ACC112 (cell line): ENCODE measurements around the gene IQSEC1.

Source experiments
- H2AFZ ChIP-seq: fragments of 200-600 bp; sonication (generic); one replicate; pipeline ENCODE4 v1.6.0; 2017; ENCODE audit warnings: antibody characterized with exemption, low read length; ENCODE audit not compliant: unreplicated experiment
- H3K27ac ChIP-seq: fragments of 200-600 bp; sonication (generic); 2 replicates; pipeline ENCODE4 v1.5.1; 2014; ENCODE audit warnings: low read depth, mild to moderate bottlenecking, antibody characterized with exemption, low read length, moderate library complexity
- H3K27me3 ChIP-seq: fragments of 200-600 bp; sonication (generic); 2 replicates; pipeline ENCODE4 v1.6.1; 2014; ENCODE audit warnings: mild to moderate bottlenecking, antibody characterized with exemption, low read length, moderate library complexity, mixed read lengths; ENCODE audit not compliant: insufficient read depth
- H3K36me3 ChIP-seq: fragments of 200-600 bp; sonication (generic); 2 replicates; pipeline ENCODE4 v1.6.1; 2016; ENCODE audit warnings: mild to moderate bottlenecking, antibody characterized with exemption, low read length, moderate library complexity, mixed read lengths; ENCODE audit not compliant: insufficient read depth
- H3K4me1 ChIP-seq: fragments of 200-600 bp; sonication (generic); one replicate; pipeline ENCODE4 v1.6.1; 2016; ENCODE audit warnings: low read length, mixed read lengths; ENCODE audit not compliant: insufficient read depth, unreplicated experiment, control insufficient read depth
- H3K4me3 ChIP-seq: fragments of 200-600 bp; sonication (generic); 2 replicates; pipeline ENCODE4 v1.5.1; 2014; ENCODE audit warnings: mild to moderate bottlenecking, low read depth, low read length
- H3K79me2 ChIP-seq: fragments of 200-600 bp; sonication (generic); one replicate; pipeline ENCODE4 v1.6.0; 2016; ENCODE audit warnings: low read length; ENCODE audit not compliant: control insufficient read depth, unreplicated experiment, insufficient read depth

The IQSEC1 gene

GRCh38 chr3:13114811-13115575 is 41.8 kb upstream of the IQSEC1 start:
- no peak overlapping the region for H3K4me3 ChIP-seq
- peaks cover 72% of the 10 kb centered on the region for H3K27me3 ChIP-seq
- no peaks in the 10 kb centered on the region for H3K79me2 ChIP-seq
- no peak overlapping the region for H2AFZ ChIP-seq
- no peaks in the 10 kb centered on the region for H3K4me1 ChIP-seq
- H3K36me3 ChIP-seq: no peaks in the 10 kb centered on the region
- H3K27ac ChIP-seq: no peak overlapping the region

DNA sequence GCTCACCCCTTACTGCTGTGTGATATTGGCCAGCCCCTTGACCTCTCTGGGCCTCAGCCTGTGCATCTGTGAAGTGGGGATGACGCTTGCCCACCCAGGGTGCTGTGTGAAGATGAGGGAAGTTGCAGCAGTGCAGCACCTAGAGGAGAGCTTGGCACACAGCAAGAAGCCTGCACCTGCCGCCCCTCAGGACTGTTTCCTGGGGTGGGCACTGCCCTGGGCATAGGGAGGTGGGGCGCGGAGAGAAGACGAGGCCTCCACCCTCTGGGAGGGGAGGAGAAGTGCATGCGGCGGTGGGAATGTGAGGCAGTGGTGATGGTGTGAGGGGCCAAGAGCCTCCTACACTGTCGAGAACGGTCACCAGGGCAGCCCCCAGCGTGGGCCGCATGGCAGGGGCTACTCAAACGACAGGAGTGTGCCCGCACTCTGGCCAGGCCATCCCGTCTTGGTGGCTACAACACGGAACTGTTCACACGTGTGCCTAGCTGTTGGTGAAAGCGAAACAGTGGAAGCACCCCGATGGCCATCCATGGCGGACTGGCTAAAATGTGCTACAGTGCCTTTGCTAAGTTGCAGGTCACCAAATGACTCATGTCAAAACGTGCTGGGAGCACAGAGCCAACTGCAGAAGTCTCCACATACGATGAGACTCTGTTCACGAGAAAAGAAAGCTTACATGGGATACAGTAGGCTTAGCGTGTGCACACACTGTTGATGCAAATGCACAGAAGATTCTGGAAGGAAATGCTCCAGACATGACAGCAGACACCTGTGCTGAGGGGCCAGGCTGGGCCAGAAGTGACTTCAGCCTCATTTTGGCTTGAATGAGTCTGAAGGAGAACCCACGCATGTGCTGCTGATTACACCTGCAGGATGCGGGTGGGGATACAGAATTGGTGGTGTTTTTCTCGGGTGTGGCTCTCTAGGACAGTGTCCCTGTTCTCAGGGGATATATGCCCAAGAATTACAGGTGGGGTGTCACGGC is 40.4 kb upstream of the IQSEC1 start:
- Histone ChIP-seq H3K36me3 (no peaks in the 10 kb centered on the region), H3K4me1 (no peaks in the 10 kb centered on the region), H3K27me3 (peaks cover 64% of the 10 kb centered on the region), H3K4me3 (no peak overlapping the region), H3K27ac (no peak overlapping the region), H3K79me2 (no peaks in the 10 kb centered on the region), H2AFZ (no peak overlapping the region)

GRCh38 chr3:13112521-13113345 is 39.5 kb upstream of the IQSEC1 start:
- H2AFZ ChIP-seq: no peak overlapping the region
- peaks cover 55% of the 10 kb centered on the region for H3K27me3 ChIP-seq
- no peak overlapping the region for H3K4me3 ChIP-seq
- no peak overlapping the region for H3K27ac ChIP-seq
- no peaks in the 10 kb centered on the region for H3K79me2 ChIP-seq
- H3K36me3 ChIP-seq: no peaks in the 10 kb centered on the region
- no peaks in the 10 kb centered on the region for H3K4me1 ChIP-seq

- no peak overlapping the region for H3K27ac ChIP-seq
- no peaks in the 10 kb centered on the region for H3K79me2 ChIP-seq
- no peaks in the 10 kb centered on the region for H3K36me3 ChIP-seq
- H3K4me3 ChIP-seq: no peak overlapping the region
- no peaks in the 10 kb centered on the region for H3K4me1 ChIP-seq
- H2AFZ ChIP-seq: no peak overlapping the region
- peaks cover 53% of the 10 kb centered on the region for H3K27me3 ChIP-seq
These were observed 38.8 kb upstream of the IQSEC1 start for GRCh38 chr3:13111873-13112520.

DNA sequence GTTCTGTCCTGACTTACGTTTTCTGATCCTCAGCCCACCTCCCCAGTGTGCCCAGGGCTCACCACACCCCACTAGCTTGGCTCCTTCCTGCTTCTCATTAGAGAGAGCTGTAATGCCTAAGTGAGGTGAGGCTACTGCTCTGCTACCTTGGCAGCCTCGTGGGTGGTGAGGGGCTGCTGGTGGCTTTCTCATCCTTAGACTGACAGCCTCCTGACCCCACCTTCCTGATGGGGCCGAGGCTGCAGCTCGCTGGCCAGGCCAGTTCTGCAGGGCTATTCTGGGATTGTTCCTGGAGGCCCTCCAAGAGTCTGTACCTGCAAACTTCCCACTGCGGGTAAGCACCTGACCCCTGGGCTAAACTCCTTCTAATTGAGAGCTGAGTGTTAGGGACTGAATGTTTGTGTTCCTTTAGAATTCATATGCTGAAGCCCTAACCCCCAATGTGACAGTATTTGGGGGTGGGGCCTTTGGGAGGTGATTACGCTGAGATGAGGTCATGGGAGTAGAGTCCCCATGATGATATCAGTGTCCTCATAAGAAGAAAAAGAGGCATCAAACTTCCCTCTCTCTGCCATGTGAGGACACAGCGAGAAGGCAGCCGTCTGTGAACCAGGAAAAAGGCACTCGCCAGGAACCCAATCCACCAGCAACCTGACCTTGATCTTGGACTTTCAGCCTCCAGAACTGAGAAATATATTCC is 38.1 kb upstream of the IQSEC1 start:
- Histone ChIP-seq H3K27ac (no peak overlapping the region), H3K79me2 (no peaks in the 10 kb centered on the region), H3K27me3 (peaks cover 48% of the 10 kb centered on the region), H3K36me3 (no peaks in the 10 kb centered on the region), H3K4me1 (peaks cover 3% of the 10 kb centered on the region), H3K4me3 (no peak overlapping the region), H2AFZ (no peak overlapping the region)

GRCh38 chr3:13110678-13111116 is 37.5 kb upstream of the IQSEC1 start:
- Histone ChIP-seq H3K4me3 (no peak overlapping the region), H2AFZ (no peak overlapping the region), H3K4me1 (peaks cover 8% of the 10 kb centered on the region), H3K27ac (no peak overlapping the region), H3K36me3 (no peaks in the 10 kb centered on the region), H3K79me2 (no peaks in the 10 kb centered on the region), H3K27me3 (peaks cover 42% of the 10 kb centered on the region)

DNA sequence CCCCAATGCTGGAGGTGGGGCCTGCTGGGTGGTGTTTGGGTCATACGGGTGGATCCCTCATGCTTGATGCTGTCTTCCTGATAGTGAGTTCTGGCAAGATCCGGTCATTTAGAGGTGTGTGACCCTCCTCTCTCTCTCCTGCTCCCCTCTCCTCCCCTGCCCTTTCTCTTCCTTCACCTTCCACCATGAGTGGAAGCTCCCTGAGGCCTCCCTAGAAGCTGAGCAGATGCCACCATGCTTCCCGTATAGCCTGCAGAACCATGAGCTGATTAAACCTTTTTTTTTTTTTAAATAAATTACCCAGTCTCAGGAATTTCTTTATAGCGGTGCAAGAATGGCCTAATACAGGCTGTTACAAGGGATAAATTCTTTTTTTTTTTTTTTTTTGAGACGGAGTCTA is 36.3 kb upstream of the IQSEC1 start:
- no peaks in the 10 kb centered on the region for H3K79me2 ChIP-seq
- peaks cover 8% of the 10 kb centered on the region for H3K4me1 ChIP-seq
- no peak overlapping the region for H3K27ac ChIP-seq
- H3K27me3 ChIP-seq: peaks cover 31% of the 10 kb centered on the region
- no peak overlapping the region for H2AFZ ChIP-seq
- no peaks in the 10 kb centered on the region for H3K36me3 ChIP-seq
- H3K4me3 ChIP-seq: no peak overlapping the region

DNA sequence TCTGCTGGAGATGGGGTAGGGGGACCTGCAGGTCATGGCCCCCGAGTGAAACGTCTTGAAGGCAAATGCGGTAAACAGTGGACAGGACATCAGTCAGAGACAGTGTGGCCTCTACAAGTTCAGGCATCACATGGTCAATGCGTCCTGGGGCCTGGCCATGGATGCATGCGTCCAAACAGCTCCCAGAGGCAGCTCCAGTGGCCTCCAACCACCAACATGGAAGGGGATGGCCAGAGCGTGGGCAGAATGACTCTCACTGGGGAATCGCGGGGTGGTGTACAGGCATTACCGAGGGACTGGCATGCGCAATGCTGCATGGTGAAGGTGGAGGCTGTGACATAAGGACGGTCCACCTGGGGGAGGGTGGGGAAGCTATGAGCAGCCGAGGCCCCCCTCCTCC is 35.6 kb upstream of the IQSEC1 start:
- Histone ChIP-seq H2AFZ (no peak overlapping the region), H3K27ac (no peak overlapping the region), H3K4me1 (peaks cover 8% of the 10 kb centered on the region), H3K4me3 (no peak overlapping the region), H3K79me2 (no peaks in the 10 kb centered on the region), H3K27me3 (peaks cover 26% of the 10 kb centered on the region), H3K36me3 (no peaks in the 10 kb centered on the region)

DNA sequence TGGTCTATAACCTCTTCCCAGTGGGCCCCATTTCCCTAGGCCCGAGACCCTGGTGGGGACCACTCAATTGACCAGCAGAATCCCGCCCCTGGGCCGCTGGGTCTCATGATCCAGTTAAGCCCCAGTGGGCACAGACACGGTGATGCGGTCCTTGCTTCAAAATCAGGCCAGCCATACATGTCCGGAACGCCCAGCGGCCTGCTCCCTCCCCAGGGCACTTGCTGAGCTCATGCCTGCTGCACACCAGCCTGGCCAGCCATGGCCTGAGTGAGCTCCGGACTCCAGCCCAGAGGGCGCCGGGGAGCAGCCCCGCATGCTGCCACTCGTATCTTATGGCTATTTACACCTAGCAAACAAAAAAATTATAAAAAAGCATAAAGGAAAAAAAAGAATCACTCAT is 34.4 kb upstream of the IQSEC1 start:
- no peak overlapping the region for H2AFZ ChIP-seq
- peaks cover 8% of the 10 kb centered on the region for H3K4me1 ChIP-seq

More for the DNA sequence above, 34.4 kb upstream of the IQSEC1 start:
- H3K27ac ChIP-seq: no peak overlapping the region
- H3K36me3 ChIP-seq: no peaks in the 10 kb centered on the region
- H3K27me3 ChIP-seq: peaks cover 18% of the 10 kb centered on the region
- no peak overlapping the region for H3K4me3 ChIP-seq
- no peaks in the 10 kb centered on the region for H3K79me2 ChIP-seq
